WTC11 (cell line): Measurements from ENCODE around the gene FOXC2.

Source experiments
- FOXJ3 ChIP-seq: sonication (generic); formaldehyde crosslinking; IDR thresholded peaks from 2 replicates; pipeline ENCODE4 v1.9.0; 2021; ENCODE audit warnings: missing genetic modification reagents, mild to moderate bottlenecking, borderline replicate concordance
- MAX ChIP-seq: sonication (generic); formaldehyde crosslinking; IDR thresholded peaks from 2 replicates; pipeline ENCODE4 v1.8.0; 2022; ENCODE audit warnings: mild to moderate bottlenecking, missing genetic modification reagents

GRCh38 chr16:86598607-86599565 is 32.3 kb downstream of the FOXC2 start:
- TF ChIP-seq MAX (no peak), FOXJ3 (no peak)
